Stimulated activated CD4-positive, alpha-beta T cell treated with anti-CD3 and anti-CD28 coated beads, Interleukin-15, amount 100 ng/mL, for 1 hour (primary cell): ENCODE data around the gene USP20.
"Not testable (repeated sequence)": the region's sequence is repeated elsewhere in the genome, so short reads cannot be mapped to it uniquely, and the experiment has no call there.

Experiments
- DNase-seq, 2 donors: peaks; one replicate each; pipeline ENCODE4 v3.0.0-alpha.2; 2020; ENCODE audit warnings: low read depth in 1 of 2, low spot score in 1 of 2

The USP20 gene

GRCh38 chr9:129889122-129889940, 54.1 kb downstream of the USP20 start:
- no peak for DNase-seq

GRCh38 chr9:129889941-129890717, 54.9 kb downstream of the USP20 start:
- peak; percentile 25 to 60 for DNase-seq

- not testable (repeated sequence) for DNase-seq
Measured at GRCh38 chr9:129890718-129891299, 55.6 kb downstream of the USP20 start.

GRCh38 chr9:129891569-129891968, 56.3 kb downstream of the USP20 start:
- no peak for DNase-seq

GRCh38 chr9:129894120-129894823, 59.0 kb downstream of the USP20 start:
- no peak for DNase-seq

- DNase-seq, result no peak
Measured at GRCh38 chr9:129895376-129896268, 60.4 kb downstream of the USP20 start.

- DNase-seq, result no peak
Measured at GRCh38 chr9:129897263-129897662, 62.0 kb downstream of the USP20 start.

- no peak for DNase-seq
Measured at GRCh38 chr9:129898185-129898584, 62.9 kb downstream of the USP20 start.

GRCh38 chr9:129899620-129900019, 64.4 kb downstream of the USP20 start:
- no peak for DNase-seq

GRCh38 chr9:129900263-129901027, 65.2 kb downstream of the USP20 start:
- no peak for DNase-seq

GRCh38 chr9:129901993-129902739, 66.9 kb downstream of the USP20 start:
- no peak for DNase-seq

GRCh38 chr9:129902740-129903134, 67.5 kb downstream of the USP20 start:
- no peak for DNase-seq

- DNase-seq, result no peak
Measured at GRCh38 chr9:129904734-129905133, 69.5 kb downstream of the USP20 start.

GRCh38 chr9:129906298-129906697, 71.0 kb downstream of the USP20 start:
- DNase-seq, result no peak

GRCh38 chr9:129907201-129907600, 71.9 kb downstream of the USP20 start:
- DNase-seq, result no peak

- DNase-seq, result no peak
Measured at GRCh38 chr9:129908906-129909305, 73.6 kb downstream of the USP20 start.

- DNase-seq, result no peak
Measured at GRCh38 chr9:129909851-129910250, 74.6 kb downstream of the USP20 start.

- DNase-seq, result no peak
Measured at GRCh38 chr9:129910628-129911567, 75.6 kb downstream of the USP20 start.
